ENCODE measurements around the gene RASSF6. TPM values are rescaled to one million over a fixed set of nuclear protein-coding genes. Genes with fewer than 3 reads are reported as not detected.

The RASSF6 gene
- total RNA-seq, 2 donors from 2014 or later = 1.2 to 3.9 TPM

- TF ChIP-seq CTCF (conservative IDR thresholded peaks at IDR 0.05) = no peak
- DNase-seq = no peak
- H3K9me3 ChIP-seq (ENCODE audit: control insufficient read depth, low read length) = no peaks in the 10 kb centered on the region
- no peaks in the 10 kb centered on the region for H3K27me3 Mint-ChIP-seq (ENCODE audit: insufficient read depth)
- no peaks in the 10 kb centered on the region for H3K36me3 ChIP-seq (ENCODE audit: control insufficient read depth, insufficient read depth, low read length)
- H3K9me3 Mint-ChIP-seq = no peaks in the 10 kb centered on the region
- H3K27ac Mint-ChIP-seq = no peak overlapping the region
- H3K4me1 ChIP-seq (ENCODE audit: control insufficient read depth, insufficient read depth, low read length) = peaks cover 8% of the 10 kb centered on the region
- H3K36me3 Mint-ChIP-seq (ENCODE audit: low read depth) = no peaks in the 10 kb centered on the region
- H3K4me3 Mint-ChIP-seq = no peak overlapping the region
- no peak overlapping the region for H3K9ac ChIP-seq (ENCODE audit: extremely low read depth, low read length, poor library complexity, severe bottlenecking)
- 100% methylated on average over 1 of the region's 1 CpG for WGBS, 2 experiments (ENCODE audit: insufficient coverage in 1 of 2, insufficient read length in 1 of 2)
- H3K4me1 Mint-ChIP-seq = peaks cover 7% of the 10 kb centered on the region
- H3K27me3 ChIP-seq (ENCODE audit: control insufficient read depth, insufficient read depth, low read length, poor library complexity, severe bottlenecking) = no peaks in the 10 kb centered on the region
- no peak overlapping the region for H3K27ac ChIP-seq (ENCODE audit: low read depth, low read length)
- no peak overlapping the region for H3K4me3 ChIP-seq (ENCODE audit: low read length)
Measured at GRCh38 chr4:73527196-73527595, 93.0 kb downstream of the RASSF6 start.

GRCh38 chr4:73525611-73526010 is 94.6 kb downstream of the RASSF6 start:
- TF ChIP-seq CTCF (conservative IDR thresholded peaks at IDR 0.05) = no peak
- Histone ChIP-seq H3K27ac (ENCODE audit: low read depth, low read length) (no peak overlapping the region), H3K27me3 (ENCODE audit: control insufficient read depth, insufficient read depth, low read length, poor library complexity, severe bottlenecking) (no peaks in the 10 kb centered on the region), H3K9me3 (ENCODE audit: control insufficient read depth, low read length) (no peaks in the 10 kb centered on the region), H3K9ac (ENCODE audit: extremely low read depth, low read length, poor library complexity, severe bottlenecking) (no peak overlapping the region), H3K36me3 (ENCODE audit: control insufficient read depth, insufficient read depth, low read length) (no peaks in the 10 kb centered on the region), H3K4me3 (ENCODE audit: low read length) (no peak overlapping the region), H3K4me1 (ENCODE audit: control insufficient read depth, insufficient read depth, low read length) (peaks cover 13% of the 10 kb centered on the region)
- DNase-seq = no peak
- Mint-ChIP-seq H3K4me3 (no peak overlapping the region), H3K9me3 (no peaks in the 10 kb centered on the region), H3K27me3 (ENCODE audit: insufficient read depth) (no peaks in the 10 kb centered on the region), H3K27ac (no peak overlapping the region), H3K4me1 (peaks cover 21% of the 10 kb centered on the region), H3K36me3 (ENCODE audit: low read depth) (no peaks in the 10 kb centered on the region)
- 93% methylated on average over 1 of the region's 1 CpG; no CpG with 5 or more reads in 1 of the 2 experiments for WGBS, 2 experiments (ENCODE audit: insufficient coverage in 1 of 2, insufficient read length in 1 of 2)

GRCh38 chr4:73523126-73523525 is 97.1 kb downstream of the RASSF6 start:
- Histone ChIP-seq H3K4me1 (ENCODE audit: control insufficient read depth, insufficient read depth, low read length) (peaks cover 17% of the 10 kb centered on the region), H3K27me3 (ENCODE audit: control insufficient read depth, insufficient read depth, low read length, poor library complexity, severe bottlenecking) (no peaks in the 10 kb centered on the region), H3K36me3 (ENCODE audit: control insufficient read depth, insufficient read depth, low read length) (no peaks in the 10 kb centered on the region), H3K27ac (ENCODE audit: low read depth, low read length) (no peak overlapping the region), H3K9ac (ENCODE audit: extremely low read depth, low read length, poor library complexity, severe bottlenecking) (no peak overlapping the region), H3K4me3 (ENCODE audit: low read length) (no peak overlapping the region), H3K9me3 (ENCODE audit: control insufficient read depth, low read length) (peaks cover 12% of the 10 kb centered on the region)
- peak; percentile 32 for TF ChIP-seq CTCF (conservative IDR thresholded peaks at IDR 0.05)
- Mint-ChIP-seq H3K27ac (no peak overlapping the region), H3K9me3 (peaks cover 17% of the 10 kb centered on the region), H3K27me3 (ENCODE audit: insufficient read depth) (no peaks in the 10 kb centered on the region), H3K4me1 (peaks cover 34% of the 10 kb centered on the region), H3K36me3 (ENCODE audit: low read depth) (peaks cover 10% of the 10 kb centered on the region), H3K4me3 (no peak overlapping the region)
- DNase-seq = no peak
- WGBS, 2 experiments (ENCODE audit: insufficient coverage in 1 of 2, insufficient read length in 1 of 2) = 100% methylated on average over 2 of the region's 2 CpGs; no CpG with 5 or more reads in 1 of the 2 experiments

Other genes starting within 250 kb of the RASSF6 start
- gene ALB, start 216.1 kb downstream of the RASSF6 start, total RNA-seq = 1 to 10 TPM; 1.4 to 3.5 TPM
- gene AFP, start 184.2 kb downstream of the RASSF6 start, total RNA-seq = 1 to 10 TPM in 1 of 2 donors, not detected in 1; 1.6 TPM
- not detected for gene AFM, start 138.7 kb downstream of the RASSF6 start, total RNA-seq
- not detected for gene CXCL8, start 120.1 kb upstream of the RASSF6 start, total RNA-seq
- gene CXCL6, start 216.2 kb upstream of the RASSF6 start, total RNA-seq = 1 to 10 TPM in 1 of 2 donors, under 1 TPM in 1; 0.46 to 1.2 TPM
- not detected for gene PF4V1, start 232.9 kb upstream of the RASSF6 start, total RNA-seq
- under 1 TPM in 1 of 2 donors, not detected in 1; 0.24 TPM for gene CXCL1, start 249.0 kb upstream of the RASSF6 start, total RNA-seq

Data from endodermal cell (in vitro differentiated cells).